Measurements from ENCODE around the gene CLIC1.
A peak's percentile ranks its signal among the peaks of the same experiment; 100 is the strongest.

The CLIC1 gene

DNA sequence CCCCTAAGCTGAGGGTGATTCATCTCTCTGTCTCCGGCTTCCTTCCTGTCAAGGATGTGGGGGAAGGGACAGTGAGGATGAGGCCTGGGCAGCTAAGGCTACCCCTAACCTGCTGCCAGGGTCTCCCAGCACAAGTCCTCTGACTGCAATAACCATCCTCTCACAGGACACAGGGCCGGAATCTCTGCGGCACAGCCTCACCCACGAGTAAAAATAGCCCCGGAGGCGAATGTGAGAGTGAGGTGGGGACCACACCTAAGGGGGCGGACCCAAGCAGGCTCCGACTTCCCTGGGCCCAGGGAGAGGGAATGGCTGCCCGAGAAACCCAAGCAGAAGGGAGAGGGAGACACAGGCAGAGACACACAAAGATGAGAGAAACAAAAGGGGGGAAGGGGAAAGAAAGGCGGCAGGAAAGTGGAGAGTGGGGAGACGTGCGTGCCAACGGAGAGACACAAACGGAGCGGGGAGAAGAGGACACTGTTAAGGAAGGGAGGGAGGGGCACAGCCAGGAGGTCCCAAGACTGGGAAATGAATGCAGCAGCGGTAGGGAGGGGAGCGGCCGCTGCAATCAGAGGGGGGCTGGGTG lies 1.4 kb downstream of the CLIC1 start:
- TF ChIP-seq EZH2phosphoT487 (IDR thresholded peaks at IDR 0.05; ENCODE audit: borderline replicate concordance): no peak
- TF ChIP-seq, protein P1, sequence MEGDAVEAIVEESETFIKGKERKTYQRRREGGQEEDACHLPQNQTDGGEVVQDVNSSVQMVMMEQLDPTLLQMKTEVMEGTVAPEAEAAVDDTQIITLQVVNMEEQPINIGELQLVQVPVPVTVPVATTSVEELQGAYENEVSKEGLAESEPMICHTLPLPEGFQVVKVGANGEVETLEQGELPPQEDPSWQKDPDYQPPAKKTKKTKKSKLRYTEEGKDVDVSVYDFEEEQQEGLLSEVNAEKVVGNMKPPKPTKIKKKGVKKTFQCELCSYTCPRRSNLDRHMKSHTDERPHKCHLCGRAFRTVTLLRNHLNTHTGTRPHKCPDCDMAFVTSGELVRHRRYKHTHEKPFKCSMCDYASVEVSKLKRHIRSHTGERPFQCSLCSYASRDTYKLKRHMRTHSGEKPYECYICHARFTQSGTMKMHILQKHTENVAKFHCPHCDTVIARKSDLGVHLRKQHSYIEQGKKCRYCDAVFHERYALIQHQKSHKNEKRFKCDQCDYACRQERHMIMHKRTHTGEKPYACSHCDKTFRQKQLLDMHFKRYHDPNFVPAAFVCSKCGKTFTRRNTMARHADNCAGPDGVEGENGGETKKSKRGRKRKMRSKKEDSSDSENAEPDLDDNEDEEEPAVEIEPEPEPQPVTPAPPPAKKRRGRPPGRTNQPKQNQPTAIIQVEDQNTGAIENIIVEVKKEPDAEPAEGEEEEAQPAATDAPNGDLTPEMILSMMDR (conservative IDR thresholded peaks at IDR 0.05; ENCODE audit: low read length): no peak
- H3K79me2 ChIP-seq (ENCODE audit: insufficient read depth, low read length): peaks cover 71% of the 10 kb centered on the region
- peak overlapping the region; percentile 100 for H3K9ac ChIP-seq (ENCODE audit: low read depth, low read length, poor library complexity, severe bottlenecking)
- peaks cover 35% of the 10 kb centered on the region for H3K36me3 ChIP-seq (ENCODE audit: insufficient read depth, low read length)
- H3F3A ChIP-seq (ENCODE audit: low read depth): peaks cover 23% of the 10 kb centered on the region
- no peak overlapping the region for H2AFZ ChIP-seq (ENCODE audit: low read length)
- peaks cover 63% of the 10 kb centered on the region for H3K4me1 ChIP-seq (ENCODE audit: insufficient read depth, low read length, poor library complexity, severe bottlenecking)
- no peaks in the 10 kb centered on the region for H3K9me3 ChIP-seq (ENCODE audit: insufficient read depth, low read depth, low read length)
- peak overlapping the region; percentile 99 for H3K4me2 ChIP-seq (ENCODE audit: low read depth, low read length, poor library complexity, severe bottlenecking)
- H3K9me2 ChIP-seq (replicated peaks; ENCODE audit: low read depth, low read length): no peaks in the 10 kb centered on the region
- H4K20me1 ChIP-seq (ENCODE audit: insufficient read depth, low read length, poor library complexity, severe bottlenecking): peaks cover 36% of the 10 kb centered on the region
- peak overlapping the region; percentile 100 for H3K4me3 ChIP-seq (ENCODE audit: low read length, poor library complexity, severe bottlenecking)
- H3K27me3 ChIP-seq (ENCODE audit: insufficient read depth, low read length, poor library complexity, severe bottlenecking): peaks cover 9% of the 10 kb centered on the region

DNA sequence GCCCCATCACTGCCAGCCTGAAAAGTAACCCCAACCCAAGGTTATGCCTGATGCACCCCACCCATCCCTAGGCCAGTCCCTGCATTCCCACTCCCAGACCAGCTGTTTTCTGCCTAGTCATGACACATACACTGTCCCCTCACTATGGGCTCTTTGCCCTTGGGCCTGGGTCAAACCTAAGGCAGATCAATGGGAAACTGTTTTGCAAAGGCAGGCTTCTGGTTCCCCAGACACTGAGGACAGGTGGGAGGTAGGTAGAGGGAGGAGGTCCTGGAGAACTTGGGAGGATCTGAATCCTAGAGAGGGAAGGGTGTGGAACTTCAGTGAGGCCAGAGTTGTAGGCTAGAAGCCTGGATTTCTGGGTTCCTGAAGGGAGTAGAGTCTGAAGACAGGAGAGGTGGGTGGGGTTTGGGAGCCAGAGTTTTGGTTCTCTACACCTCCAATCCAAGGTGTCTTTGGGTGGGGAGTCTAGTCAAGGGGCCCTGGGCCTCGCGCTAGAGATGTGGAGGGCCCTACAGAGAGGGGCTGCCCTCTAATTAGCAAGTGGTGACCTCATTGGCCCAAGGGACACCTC lies 2.0 kb downstream of the CLIC1 start:
- peaks cover 35% of the 10 kb centered on the region for H3K36me3 ChIP-seq (ENCODE audit: insufficient read depth, low read length)
- H3K9ac ChIP-seq (ENCODE audit: low read depth, low read length, poor library complexity, severe bottlenecking): peak overlapping the region; percentile 100
- peaks cover 61% of the 10 kb centered on the region for H3K4me1 ChIP-seq (ENCODE audit: insufficient read depth, low read length, poor library complexity, severe bottlenecking)
- peaks cover 9% of the 10 kb centered on the region for H3K27me3 ChIP-seq (ENCODE audit: insufficient read depth, low read length, poor library complexity, severe bottlenecking)
- peak overlapping the region; percentile 99 for H3K4me2 ChIP-seq (ENCODE audit: low read depth, low read length, poor library complexity, severe bottlenecking)
- H3F3A ChIP-seq (ENCODE audit: low read depth): peaks cover 23% of the 10 kb centered on the region
- H3K9me2 ChIP-seq (replicated peaks; ENCODE audit: low read depth, low read length): no peaks in the 10 kb centered on the region
- H2AFZ ChIP-seq (ENCODE audit: low read length): no peak overlapping the region
- H3K4me3 ChIP-seq (ENCODE audit: low read length, poor library complexity, severe bottlenecking): peak overlapping the region; percentile 100
- H3K9me3 ChIP-seq (ENCODE audit: insufficient read depth, low read depth, low read length): no peaks in the 10 kb centered on the region
- no peak for TF ChIP-seq EZH2phosphoT487 (IDR thresholded peaks at IDR 0.05; ENCODE audit: borderline replicate concordance)
- TF ChIP-seq, protein P1 (conservative IDR thresholded peaks at IDR 0.05; ENCODE audit: low read length): no peak
- H3K79me2 ChIP-seq (ENCODE audit: insufficient read depth, low read length): peaks cover 75% of the 10 kb centered on the region
- peaks cover 36% of the 10 kb centered on the region for H4K20me1 ChIP-seq (ENCODE audit: insufficient read depth, low read length, poor library complexity, severe bottlenecking)

DNA sequence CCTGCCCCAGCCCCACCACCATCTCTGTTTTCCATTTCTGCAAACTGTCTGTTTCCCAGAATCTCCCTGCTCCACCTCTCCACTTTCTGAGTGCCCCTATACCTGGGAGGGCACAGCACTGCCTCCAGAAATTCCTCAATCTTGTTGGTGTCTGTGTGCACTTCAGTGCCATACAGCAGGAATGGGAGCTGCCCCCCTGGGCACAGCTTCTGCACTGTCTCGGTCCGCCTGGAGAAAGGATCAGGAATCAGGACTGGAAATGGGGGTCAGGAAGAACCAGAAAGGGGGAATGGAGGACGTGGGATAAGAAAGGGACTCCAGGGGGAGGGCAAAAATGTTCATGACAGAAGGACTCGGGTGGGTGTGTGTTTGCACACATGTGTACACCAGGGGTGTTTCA lies 2.6 kb downstream of the CLIC1 start:
- H3K4me2 ChIP-seq (ENCODE audit: low read depth, low read length, poor library complexity, severe bottlenecking): peak overlapping the region; percentile 99
- peaks cover 81% of the 10 kb centered on the region for H3K79me2 ChIP-seq (ENCODE audit: insufficient read depth, low read length)
- H4K20me1 ChIP-seq (ENCODE audit: insufficient read depth, low read length, poor library complexity, severe bottlenecking): peaks cover 42% of the 10 kb centered on the region
- H3F3A ChIP-seq (ENCODE audit: low read depth): peaks cover 23% of the 10 kb centered on the region
- H3K36me3 ChIP-seq (ENCODE audit: insufficient read depth, low read length): peaks cover 35% of the 10 kb centered on the region
- H3K4me1 ChIP-seq (ENCODE audit: insufficient read depth, low read length, poor library complexity, severe bottlenecking): peaks cover 62% of the 10 kb centered on the region
- H3K9me2 ChIP-seq (replicated peaks; ENCODE audit: low read depth, low read length): no peaks in the 10 kb centered on the region
- peak overlapping the region; percentile 100 for H3K4me3 ChIP-seq (ENCODE audit: low read length, poor library complexity, severe bottlenecking)
- peaks cover 9% of the 10 kb centered on the region for H3K27me3 ChIP-seq (ENCODE audit: insufficient read depth, low read length, poor library complexity, severe bottlenecking)
- no peak overlapping the region for H2AFZ ChIP-seq (ENCODE audit: low read length)
- H3K9ac ChIP-seq (ENCODE audit: low read depth, low read length, poor library complexity, severe bottlenecking): peak overlapping the region; percentile 100
- no peaks in the 10 kb centered on the region for H3K9me3 ChIP-seq (ENCODE audit: insufficient read depth, low read depth, low read length)
- TF ChIP-seq EZH2phosphoT487 (IDR thresholded peaks at IDR 0.05; ENCODE audit: borderline replicate concordance): no peak
- TF ChIP-seq, protein P1 (conservative IDR thresholded peaks at IDR 0.05; ENCODE audit: low read length): no peak

All from Loucy (cell line).